ENCODE results near the gene ATP5F1B. TPM values are rescaled to one million over a fixed set of nuclear protein-coding genes. Genes with fewer than 3 reads are reported as not detected.

Gene ATP5F1B
- total and polyA plus RNA-seq, 2 of the 8 experiments (the other 6 are each of a cell fraction or from before 2014, with no cell fraction given) = 900 to 1,522 TPM

- ChIA-PET POLR2A (ENCODE audit: partially characterized antibody) (interaction anchor here (0.6 to 52.4 kb wide), 9 partner anchors 7 to 60 kb away, joined by 3 to 1406 read pairs (median 8); partner anchors contain the start of genes ATP5F1B, NACA, PRIM1 and PTGES3), CTCF (ENCODE audit: partially characterized antibody) (interaction anchor here (0.6 to 1.9 kb wide), 3 partner anchors 28 to 330 kb away, joined by 5 to 7 read pairs (median 6); no protein-coding TSS in a partner anchor)
- H4K5ac ChIP-seq (ENCODE audit: insufficient read length, low read depth, low read length) = no peak overlapping the region
- H3K23ac ChIP-seq (ENCODE audit: insufficient read length) = no peak overlapping the region
- no peak overlapping the region for H2BK12ac ChIP-seq (ENCODE audit: low read depth, low read length)
- no peak overlapping the region for H4K91ac ChIP-seq (replicated peaks; ENCODE audit: insufficient read length, low read length)
- H3K4me3 ChIP-seq (ENCODE audit: extremely low read depth in 1 of 4, insufficient read depth in 2 of 4, low read depth in 3 of 4, low read length in 4 of 4) = no peak overlapping the region
- H3K14ac ChIP-seq (ENCODE audit: insufficient read length) = no peak overlapping the region
- H3K4ac ChIP-seq (replicated peaks; ENCODE audit: insufficient read length, low read depth, low read length) = no peak overlapping the region
- H2AFZ ChIP-seq (ENCODE audit: low read length) = no peak overlapping the region
- H3K18ac ChIP-seq (ENCODE audit: extremely low read depth, low read length) = no peak overlapping the region
- FAIRE-seq = no peak
- H4K20me1 ChIP-seq (replicated peaks in 1 of 2; ENCODE audit: control insufficient read depth in 1 of 2, insufficient read depth in 2 of 2, low read length in 2 of 2) = peaks cover 24 to 29% of the 10 kb centered on the region in 2 experiments
- H3K79me1 ChIP-seq (ENCODE audit: low read depth, low read length) = peaks cover 5% of the 10 kb centered on the region; the same call in 1 of the 2 replicates
- H3K4me2 ChIP-seq (ENCODE audit: insufficient read depth in 1 of 2, low read depth in 2 of 2, low read length in 2 of 2) = no peak overlapping the region
- H2BK20ac ChIP-seq (ENCODE audit: low read length) = no peak overlapping the region
- H2BK5ac ChIP-seq (ENCODE audit: low read depth, low read length) = no peak overlapping the region
- no peak overlapping the region for H2AK5ac ChIP-seq (ENCODE audit: low read depth, low read length)
- WGBS, 2 experiments (ENCODE audit: extremely low coverage in 1 of 2, insufficient coverage in 1 of 2, insufficient read length in 1 of 2, insufficient replicate concordance in 2 of 2, low coverage in 1 of 2, low lambda C conversion rate in 2 of 2, missing lambda C conversion rate in 1 of 2) = 83% methylated on average over 11 of the region's 11 CpGs; no CpG with 5 or more reads in 1 of the 2 experiments
- peaks cover 56 to 95% of the 10 kb centered on the region in 2 experiments for H3K79me2 ChIP-seq (ENCODE audit: control insufficient read depth in 1 of 2, insufficient read depth in 2 of 2, low read length in 2 of 2)
- no peak overlapping the region for H4K8ac ChIP-seq (ENCODE audit: extremely low read depth, insufficient read depth, low read length)
- H3K56ac ChIP-seq (replicated peaks; ENCODE audit: insufficient read length, low read depth, low read length) = no peak overlapping the region
- no peaks in the 10 kb centered on the region for H3K9me3 ChIP-seq (ENCODE audit: insufficient read depth in 2 of 2, low read depth in 1 of 2, low read length in 1 of 2)
- no peak overlapping the region for H3K9ac ChIP-seq (replicated peaks in 1 of 4; ENCODE audit: extremely low read depth in 1 of 4, low read depth in 3 of 4, low read length in 3 of 4)
- H2BK15ac ChIP-seq (ENCODE audit: low read length) = no peak overlapping the region
- DNase-seq (ENCODE audit: low read depth in 1 of 2, low spot score in 2 of 2) = no peak
- H3K4me1 ChIP-seq (replicated peaks in 1 of 4; ENCODE audit: control insufficient read depth in 3 of 4, insufficient read depth in 4 of 4, low read length in 3 of 4) = no peaks in the 10 kb centered on the region; a peak in 1 of 7 replicates
- no peaks in the 10 kb centered on the region for H3K23me2 ChIP-seq (ENCODE audit: low read depth, low read length)
- no peak for TF ChIP-seq RFX5 (IDR thresholded peaks at IDR 0.05; ENCODE audit: borderline replicate concordance, low read depth, low read length)
- TF ChIP-seq FOSL1 (IDR thresholded peaks at IDR 0.05; ENCODE audit: insufficient read depth, low read depth, low read length) = no peak
- TF ChIP-seq JUN (IDR thresholded peaks at IDR 0.05; ENCODE audit: low read depth, low read length) = no peak
- TF ChIP-seq, protein P1, sequence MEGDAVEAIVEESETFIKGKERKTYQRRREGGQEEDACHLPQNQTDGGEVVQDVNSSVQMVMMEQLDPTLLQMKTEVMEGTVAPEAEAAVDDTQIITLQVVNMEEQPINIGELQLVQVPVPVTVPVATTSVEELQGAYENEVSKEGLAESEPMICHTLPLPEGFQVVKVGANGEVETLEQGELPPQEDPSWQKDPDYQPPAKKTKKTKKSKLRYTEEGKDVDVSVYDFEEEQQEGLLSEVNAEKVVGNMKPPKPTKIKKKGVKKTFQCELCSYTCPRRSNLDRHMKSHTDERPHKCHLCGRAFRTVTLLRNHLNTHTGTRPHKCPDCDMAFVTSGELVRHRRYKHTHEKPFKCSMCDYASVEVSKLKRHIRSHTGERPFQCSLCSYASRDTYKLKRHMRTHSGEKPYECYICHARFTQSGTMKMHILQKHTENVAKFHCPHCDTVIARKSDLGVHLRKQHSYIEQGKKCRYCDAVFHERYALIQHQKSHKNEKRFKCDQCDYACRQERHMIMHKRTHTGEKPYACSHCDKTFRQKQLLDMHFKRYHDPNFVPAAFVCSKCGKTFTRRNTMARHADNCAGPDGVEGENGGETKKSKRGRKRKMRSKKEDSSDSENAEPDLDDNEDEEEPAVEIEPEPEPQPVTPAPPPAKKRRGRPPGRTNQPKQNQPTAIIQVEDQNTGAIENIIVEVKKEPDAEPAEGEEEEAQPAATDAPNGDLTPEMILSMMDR (IDR thresholded peaks at IDR 0.05; ENCODE audit: control extremely low read depth in 1 of 3, insufficient read depth in 1 of 3, low read depth in 1 of 3, low read length in 3 of 3) = no peak
- no peak for TF ChIP-seq GABPA (IDR thresholded peaks at IDR 0.05; ENCODE audit: borderline replicate concordance, insufficient read depth, low read length)
- TF ChIP-seq EGR1 (IDR thresholded peaks at IDR 0.05; ENCODE audit: borderline replicate concordance, low read depth, low read length) = no peak
- TF ChIP-seq KDM5A (IDR thresholded peaks at IDR 0.05; ENCODE audit: low read length) = no peak
- no peak for TF ChIP-seq NRF1 (IDR thresholded peaks at IDR 0.05; ENCODE audit: low read depth, low read length)
- H3K27me3 ChIP-seq (replicated peaks in 1 of 4; ENCODE audit: control insufficient read depth in 3 of 4, extremely low read depth in 1 of 4, insufficient read depth in 3 of 4, low read length in 3 of 4) = no peaks in the 10 kb centered on the region
- H3K36me3 ChIP-seq (ENCODE audit: control insufficient read depth in 2 of 4, insufficient read depth in 4 of 4, low read length in 3 of 4) = peaks cover 4 to 38% (median 7%) of the 10 kb centered on the region in 4 experiments; a peak in 5 of 8 replicates
- H2BK120ac ChIP-seq (replicated peaks; ENCODE audit: low read depth, low read length) = no peak overlapping the region
- H3K27ac ChIP-seq (ENCODE audit: low read depth, low read length) = no peak overlapping the region
Measured at GRCh38 chr12:56676851-56677580, 31.2 kb upstream of the ATP5F1B start.
